ENCODE data around the gene PPT1. TPM values are rescaled to one million over a fixed set of nuclear protein-coding genes. Genes with fewer than 3 reads are reported as not detected.

Gene PPT1
- total and polyA plus RNA-seq, 2 of the 8 experiments (the other 6 are each of a cell fraction or from before 2014, with no cell fraction given) = 77.1 to 150 TPM

DNA sequence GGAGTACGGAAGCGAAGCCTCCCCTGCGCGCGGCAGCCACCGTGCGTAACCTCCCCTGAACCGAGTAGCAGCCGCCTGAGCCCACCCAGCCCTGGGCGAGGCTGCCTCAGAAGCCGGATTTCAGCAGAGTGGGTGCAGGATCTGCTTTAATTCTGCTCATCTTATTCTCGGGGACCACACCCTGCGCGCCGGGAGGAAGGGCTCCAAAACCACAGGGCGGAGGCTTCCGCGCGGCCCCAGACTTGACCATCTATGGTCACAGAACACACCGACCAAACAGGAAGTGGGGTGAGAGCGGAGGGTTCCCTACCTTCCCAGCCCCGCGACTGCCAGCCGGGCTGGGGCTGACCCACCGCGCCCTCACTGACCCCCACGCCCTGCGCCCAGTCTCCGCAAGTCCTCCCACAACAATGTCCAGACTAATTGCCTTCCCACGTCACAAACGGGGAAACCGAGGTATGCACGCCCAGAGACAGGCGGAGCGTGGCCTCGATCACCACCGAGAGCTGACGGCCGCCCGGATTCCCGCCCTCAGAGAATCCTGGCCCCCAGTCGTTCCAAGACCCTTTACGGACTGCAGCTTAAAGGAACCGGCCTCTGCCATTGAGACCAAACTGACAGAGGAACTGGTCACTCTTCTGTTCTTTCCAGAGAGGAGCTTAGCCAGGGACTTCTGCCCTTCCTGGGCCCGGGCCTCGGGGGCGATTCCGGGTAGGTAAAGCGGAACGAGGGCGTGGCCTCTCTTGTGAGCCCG is 57.1 kb downstream of the PPT1 start:
- ChIA-PET CTCF (ENCODE audit: partially characterized antibody) (interaction anchor here (0.7 to 3.0 kb wide), 7 partner anchors 17 to 147 kb away, joined by 3 to 11 read pairs (median 4); no protein-coding TSS in a partner anchor), POLR2A (ENCODE audit: partially characterized antibody) (interaction anchor here (0.6 to 2.8 kb wide), 47 partner anchors 9 to 651 kb away, joined by 3 to 17 read pairs (median 5); partner anchors contain the start of genes MYCL, NFYC, ZFP69B and ZMPSTE24)
- H4K20me1 ChIP-seq (replicated peaks in 1 of 2; ENCODE audit: control insufficient read depth in 1 of 2, insufficient read depth in 2 of 2, low read length in 2 of 2) = peaks cover 0 to 11% of the 10 kb centered on the region in 2 experiments
- 2% methylated on average over 47 of the region's 52 CpGs; no CpG with 5 or more reads in 1 of the 2 experiments for WGBS, 2 experiments (ENCODE audit: extremely low coverage in 1 of 2, insufficient coverage in 1 of 2, insufficient read length in 1 of 2, insufficient replicate concordance in 2 of 2, low coverage in 1 of 2, low lambda C conversion rate in 2 of 2, missing lambda C conversion rate in 1 of 2)
- peak overlapping the region; percentile 46; the same call in 1 of the 2 replicates for H2AK5ac ChIP-seq (ENCODE audit: low read depth, low read length)
- no peak for FAIRE-seq
- H3K79me2 ChIP-seq (ENCODE audit: control insufficient read depth in 1 of 2, insufficient read depth in 2 of 2, low read length in 2 of 2) = peaks cover 22 to 40% of the 10 kb centered on the region in 2 experiments
- H2AFZ ChIP-seq (ENCODE audit: low read length) = no peak overlapping the region
- H3K14ac ChIP-seq (ENCODE audit: insufficient read length) = no peak overlapping the region
- H2BK5ac ChIP-seq (ENCODE audit: low read depth, low read length) = peak overlapping the region; percentile 98
- H3K27me3 ChIP-seq (replicated peaks in 1 of 4; ENCODE audit: control insufficient read depth in 3 of 4, extremely low read depth in 1 of 4, insufficient read depth in 3 of 4, low read length in 3 of 4) = no peaks in the 10 kb centered on the region
- peak overlapping the region; percentile 99 for H3K18ac ChIP-seq (ENCODE audit: extremely low read depth, low read length)
- peak overlapping the region; percentile 96 for H3K27ac ChIP-seq (ENCODE audit: low read depth, low read length)
- DNase-seq (ENCODE audit: low read depth in 1 of 2, low spot score in 2 of 2) = peak; percentile 64 to 84
- H3K4me1 ChIP-seq (replicated peaks in 1 of 4; ENCODE audit: control insufficient read depth in 3 of 4, insufficient read depth in 4 of 4, low read length in 3 of 4) = peaks cover 3 to 7% (median 3%) of the 10 kb centered on the region in 4 experiments; a peak in 4 of 7 replicates
- H3K9ac ChIP-seq (replicated peaks in 1 of 4; ENCODE audit: extremely low read depth in 1 of 4, low read depth in 3 of 4, low read length in 3 of 4) = peak overlapping the region; percentile 73 to 99 (median 94)
- peak overlapping the region; percentile 96 for H3K4ac ChIP-seq (replicated peaks; ENCODE audit: insufficient read length, low read depth, low read length)
- no peak overlapping the region for H2BK20ac ChIP-seq (ENCODE audit: low read length)
- no peak overlapping the region for H2BK120ac ChIP-seq (replicated peaks; ENCODE audit: low read depth, low read length)
- H3K4me2 ChIP-seq (ENCODE audit: insufficient read depth in 1 of 2, low read depth in 2 of 2, low read length in 2 of 2) = peak overlapping the region; percentile 80 to 85
- H3K36me3 ChIP-seq (ENCODE audit: control insufficient read depth in 2 of 4, insufficient read depth in 4 of 4, low read length in 3 of 4) = peaks cover 0 to 4% (median 0%) of the 10 kb centered on the region in 4 experiments; a peak in 2 of 8 replicates
- peaks cover 5% of the 10 kb centered on the region for H3K79me1 ChIP-seq (ENCODE audit: low read depth, low read length)
- peak overlapping the region; percentile 95 for H4K8ac ChIP-seq (ENCODE audit: extremely low read depth, insufficient read depth, low read length)
- H3K23me2 ChIP-seq (ENCODE audit: low read depth, low read length) = peaks cover 4% of the 10 kb centered on the region
- peak overlapping the region; percentile 95 for H2BK12ac ChIP-seq (ENCODE audit: low read depth, low read length)
- H3K23ac ChIP-seq (ENCODE audit: insufficient read length) = no peak overlapping the region
- H3K56ac ChIP-seq (replicated peaks; ENCODE audit: insufficient read length, low read depth, low read length) = peak overlapping the region; percentile 69
- no peaks in the 10 kb centered on the region for H3K9me3 ChIP-seq (ENCODE audit: insufficient read depth in 2 of 2, low read depth in 1 of 2, low read length in 1 of 2)
- H3K4me3 ChIP-seq (ENCODE audit: extremely low read depth in 1 of 4, insufficient read depth in 2 of 4, low read depth in 3 of 4, low read length in 4 of 4) = peak overlapping the region; percentile 73 to 99 (median 76)
- peak overlapping the region; percentile 82 for H4K5ac ChIP-seq (ENCODE audit: insufficient read length, low read depth, low read length)
- H4K91ac ChIP-seq (replicated peaks; ENCODE audit: insufficient read length, low read length) = peak overlapping the region; percentile 95
- H2BK15ac ChIP-seq (ENCODE audit: low read length) = peak overlapping the region; percentile 72; the same call in 1 of the 2 replicates
- TF ChIP-seq SP4 (IDR thresholded peaks at IDR 0.05; ENCODE audit: low read length) (peak; percentile 57; the same call in 1 of the 2 replicates), RBBP5 (IDR thresholded peaks at IDR 0.05; ENCODE audit: borderline replicate concordance, low read depth, low read length) (0 out of 2 replicates have a peak, but pooled peaks have one; percentile 19), EP300 (IDR thresholded peaks at IDR 0.05; ENCODE audit: borderline replicate concordance in 1 of 2, low read depth in 2 of 2, low read length in 2 of 2) (0 out of 3 replicates have a peak, but pooled peaks of 1 of the 2 experiments have one; percentile 44), TAF1 (IDR thresholded peaks at IDR 0.05; ENCODE audit: low read depth, low read length) (peak; percentile 78), CBX8 (IDR thresholded peaks at IDR 0.05; ENCODE audit: borderline replicate concordance, low read depth, low read length) (no peak), PHF8 (conservative IDR thresholded peaks at IDR 0.05; ENCODE audit: low read depth, low read length) (peak; percentile 87), KDM1A (IDR thresholded peaks at IDR 0.05; ENCODE audit: borderline replicate concordance, low read length) (no peak)
- TF ChIP-seq, protein P1, sequence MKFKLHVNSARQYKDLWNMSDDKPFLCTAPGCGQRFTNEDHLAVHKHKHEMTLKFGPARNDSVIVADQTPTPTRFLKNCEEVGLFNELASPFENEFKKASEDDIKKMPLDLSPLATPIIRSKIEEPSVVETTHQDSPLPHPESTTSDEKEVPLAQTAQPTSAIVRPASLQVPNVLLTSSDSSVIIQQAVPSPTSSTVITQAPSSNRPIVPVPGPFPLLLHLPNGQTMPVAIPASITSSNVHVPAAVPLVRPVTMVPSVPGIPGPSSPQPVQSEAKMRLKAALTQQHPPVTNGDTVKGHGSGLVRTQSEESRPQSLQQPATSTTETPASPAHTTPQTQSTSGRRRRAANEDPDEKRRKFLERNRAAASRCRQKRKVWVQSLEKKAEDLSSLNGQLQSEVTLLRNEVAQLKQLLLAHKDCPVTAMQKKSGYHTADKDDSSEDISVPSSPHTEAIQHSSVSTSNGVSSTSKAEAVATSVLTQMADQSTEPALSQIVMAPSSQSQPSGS (IDR thresholded peaks at IDR 0.05; ENCODE audit: low read length) = peak; percentile 55

Data from H1 (cell line).